Measurements from ENCODE around the gene SLC22A17.

The SLC22A17 gene

DNA sequence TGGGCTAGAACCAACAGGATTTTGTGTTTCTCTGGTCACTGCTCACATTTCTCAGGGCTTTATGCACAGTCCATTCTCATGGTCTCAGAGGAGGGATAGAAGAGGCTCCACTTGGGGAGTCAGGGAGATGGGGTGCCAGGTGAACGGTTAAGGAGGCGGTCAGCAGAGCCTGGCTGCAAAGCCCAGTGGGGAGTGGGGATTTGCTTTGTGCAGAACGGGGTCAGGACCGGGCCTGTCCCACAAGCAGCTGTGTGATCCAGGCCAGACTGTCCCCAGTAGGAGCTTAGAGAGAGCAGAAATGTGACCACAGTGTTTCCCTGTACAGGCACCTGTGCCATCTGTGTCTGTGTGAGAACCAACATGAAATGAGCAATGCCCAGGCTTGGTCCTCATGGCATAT, 28.3 kb upstream of the SLC22A17 start:
- DNase-seq: no peak

DNA sequence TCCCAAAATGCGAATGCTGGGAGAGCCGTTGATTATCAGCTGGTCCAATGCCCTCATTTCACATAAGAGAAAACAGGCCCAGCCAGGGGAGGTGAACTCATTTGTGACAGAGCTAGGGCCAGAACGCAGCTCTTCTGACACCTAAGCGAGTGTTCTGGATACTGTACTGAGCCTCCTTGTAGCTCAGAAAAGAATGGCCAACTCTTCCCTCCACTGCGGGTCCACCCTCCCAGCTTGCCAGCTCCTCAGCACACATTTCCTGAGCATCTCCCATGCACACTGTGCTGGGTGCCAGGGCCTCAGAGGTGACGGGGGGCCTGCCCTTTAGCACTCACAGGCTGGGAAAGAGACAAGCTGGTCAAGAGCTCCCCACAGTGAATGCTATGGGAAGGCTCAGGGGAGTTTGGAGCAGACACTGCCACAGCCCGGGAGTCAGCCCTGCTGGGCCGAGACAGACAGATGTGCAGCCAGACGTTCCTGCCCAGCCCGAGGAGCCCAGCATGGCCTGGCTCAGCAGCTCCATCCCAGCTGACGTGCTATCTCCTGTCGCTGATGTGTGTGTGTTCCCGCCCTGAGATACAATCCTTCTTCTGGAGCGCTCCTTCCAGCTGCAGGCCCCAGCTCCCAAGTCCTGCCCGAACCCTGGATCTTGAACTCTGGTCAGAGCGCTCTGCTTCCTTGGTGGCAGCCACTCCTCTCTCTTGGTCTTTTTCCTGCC, 27.7 kb upstream of the SLC22A17 start:
- no peak for DNase-seq

DNA sequence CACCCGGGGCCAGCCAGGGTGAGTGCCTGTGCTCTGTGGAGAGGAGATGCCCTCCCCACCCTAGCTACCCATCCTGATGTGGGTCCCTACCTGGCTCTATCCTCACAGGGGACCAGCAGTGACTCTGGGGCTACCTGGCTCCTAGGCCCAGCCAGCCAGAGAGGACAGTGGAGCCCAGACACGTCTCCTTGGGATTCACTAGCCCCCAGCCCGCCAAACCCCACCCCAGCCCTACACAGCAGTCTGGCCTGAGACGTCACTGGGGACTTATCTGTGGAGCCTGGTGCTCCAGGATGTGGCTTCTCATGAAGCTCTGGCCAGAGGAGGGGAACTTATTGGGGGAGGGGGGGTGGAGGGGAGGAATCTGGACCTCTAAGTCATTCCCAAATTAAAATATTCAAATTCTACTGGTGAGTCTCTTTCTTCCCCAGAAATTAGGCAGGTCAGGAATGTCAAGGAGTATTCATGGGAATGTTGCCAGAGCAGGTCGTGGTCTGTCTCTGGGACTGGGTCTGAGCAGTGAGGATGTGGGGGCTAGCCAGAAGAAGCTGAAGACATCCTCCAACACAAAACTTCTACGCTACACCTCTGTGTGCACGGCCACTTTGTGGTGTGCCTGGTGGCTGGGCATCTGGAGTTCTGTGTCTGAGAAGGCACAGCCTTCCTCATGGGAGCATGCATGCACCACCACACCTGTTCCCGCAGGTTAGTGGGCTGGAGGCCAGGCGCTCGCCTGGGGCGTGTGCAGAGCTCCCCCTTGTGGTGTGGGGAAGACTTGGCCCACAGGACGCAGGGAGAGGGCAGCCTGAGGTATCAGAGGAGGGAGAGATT, 26.9 kb upstream of the SLC22A17 start:
- peak; percentile 100 for DNase-seq

DNA sequence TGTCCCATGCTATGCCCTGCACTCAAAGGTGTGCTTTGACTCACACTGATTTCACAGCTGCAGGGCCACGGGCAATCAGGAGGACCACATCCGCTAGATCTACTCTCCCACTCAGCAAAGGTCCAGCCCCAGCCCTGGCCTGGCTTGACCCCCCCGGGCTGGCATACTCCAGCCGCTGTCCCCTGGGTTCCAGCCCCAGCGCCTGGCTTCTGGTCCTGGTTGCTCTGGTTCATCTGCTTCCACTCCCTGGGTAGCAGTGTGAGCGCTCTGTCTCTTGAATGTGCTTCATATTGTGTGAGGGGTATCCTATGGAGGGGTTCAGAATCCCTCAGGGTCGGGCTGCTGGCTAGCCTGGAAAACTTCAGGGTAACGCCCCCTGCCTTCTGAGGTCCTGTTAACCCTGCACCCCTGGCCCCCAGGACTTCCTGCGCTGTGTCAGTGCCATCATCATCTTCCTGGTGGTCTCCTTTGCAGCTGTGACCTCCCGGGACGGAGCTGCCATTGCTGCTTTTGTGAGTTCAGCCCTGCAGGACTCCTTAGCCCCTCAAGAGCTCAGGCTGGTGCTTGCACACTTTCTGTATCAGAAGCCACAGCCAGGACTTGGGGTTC, 26.0 kb upstream of the SLC22A17 start:
- no peak for DNase-seq

DNA sequence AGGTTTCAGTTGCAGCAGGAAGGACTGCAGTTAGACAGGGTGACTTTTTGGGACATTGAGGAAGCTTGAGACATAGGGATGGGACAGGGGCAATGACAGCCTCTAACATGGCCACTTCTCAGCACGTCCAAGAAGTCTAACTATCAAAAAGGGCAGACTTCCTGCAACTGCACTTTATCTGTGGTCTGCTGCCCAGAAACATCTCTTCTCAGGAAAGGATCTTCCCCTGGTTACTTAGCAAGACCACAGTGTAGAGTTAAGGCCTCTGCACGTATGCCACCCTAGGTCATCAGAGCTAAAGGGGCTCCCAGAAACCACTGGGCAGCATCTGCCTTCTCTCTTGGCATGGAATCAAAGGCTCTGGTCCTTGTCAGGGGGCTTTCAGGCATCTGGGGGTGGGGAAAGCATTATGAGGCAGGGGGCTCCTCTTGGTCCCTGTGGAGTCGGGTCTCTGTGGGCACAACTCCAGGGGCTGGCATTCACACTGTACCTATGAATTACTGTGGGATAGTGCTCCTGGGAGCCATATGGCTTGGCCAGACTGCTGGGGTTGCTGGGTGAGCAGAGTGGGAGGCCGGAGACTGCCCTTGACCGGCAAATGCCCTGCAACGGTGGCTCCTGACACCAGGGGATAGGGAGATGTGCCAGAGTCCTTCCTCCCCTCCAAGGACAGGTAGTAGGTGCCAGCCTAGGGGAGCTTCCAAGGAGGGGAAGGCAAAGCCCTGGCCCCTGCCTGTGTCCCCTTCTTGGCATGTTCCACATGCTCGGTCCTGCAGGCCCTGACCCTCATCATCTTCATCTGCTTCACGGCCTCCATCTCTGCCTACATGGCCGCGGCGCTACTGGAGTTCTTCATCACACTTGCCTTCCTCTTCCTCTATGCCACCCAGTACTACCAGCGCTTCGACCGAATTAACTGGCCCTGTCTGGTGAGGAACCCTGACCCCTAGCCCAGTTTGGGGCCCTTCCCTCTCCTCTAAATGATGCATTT, 25.2 kb upstream of the SLC22A17 start:
- DNase-seq: no peak

DNA sequence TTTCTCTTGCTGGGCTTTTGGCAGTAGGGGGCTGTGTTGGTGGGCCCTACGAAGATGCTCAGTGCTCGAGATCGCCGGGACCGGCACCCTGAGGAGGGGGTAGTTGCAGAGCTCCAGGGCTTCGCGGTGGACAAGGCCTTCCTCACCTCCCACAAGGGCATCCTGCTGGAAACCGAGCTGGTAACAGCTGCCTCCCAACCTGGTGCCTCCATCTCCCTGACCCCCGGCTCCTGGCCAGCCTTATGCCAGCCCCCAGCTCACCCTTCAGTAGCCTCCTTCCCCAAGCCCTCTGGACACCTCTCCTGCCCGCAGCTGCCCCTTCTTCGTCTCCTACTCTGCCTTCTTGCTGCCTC, 24.5 kb upstream of the SLC22A17 start:
- no peak for DNase-seq

DNA sequence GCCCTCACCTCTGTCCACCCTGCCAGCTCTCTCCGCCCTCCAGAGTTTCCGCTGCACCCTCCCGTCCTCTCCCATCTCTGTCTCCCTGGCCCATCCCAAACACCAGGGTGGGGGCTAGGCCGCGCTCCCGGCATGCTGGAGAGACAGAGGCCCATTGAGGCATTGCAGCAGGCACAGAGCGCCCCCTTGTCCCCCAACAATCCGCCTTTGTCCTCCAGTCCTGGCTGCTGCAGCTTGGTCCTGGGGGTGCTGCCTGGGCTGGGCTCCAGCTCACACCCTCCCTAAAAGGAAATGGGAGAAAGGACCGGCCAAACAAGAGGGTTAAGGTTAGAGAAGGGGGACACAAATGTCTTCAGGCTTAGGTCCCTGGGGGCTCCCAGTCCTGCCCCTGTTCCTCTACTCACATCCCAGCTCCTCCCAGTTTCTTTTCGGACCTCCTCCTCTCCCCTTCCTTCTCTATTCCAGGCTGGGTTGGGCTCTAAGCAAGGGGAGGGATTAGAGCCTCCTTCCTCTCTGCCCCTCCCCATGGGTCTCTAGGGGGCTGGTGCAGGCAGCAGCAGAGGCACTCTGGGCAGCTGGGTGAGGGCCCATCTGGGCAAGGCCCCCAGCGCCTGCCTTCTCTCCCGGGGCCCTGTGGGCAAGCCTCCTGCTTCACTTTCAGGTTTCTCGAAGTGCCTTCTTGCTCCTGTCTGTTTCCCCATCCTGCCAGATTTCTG, 24.0 kb upstream of the SLC22A17 start, which contains the start of gene CMTM5:
TSS of gene CMTM5 (plus strand) at position 565 of the 716 bp plus-strand sequence. CDS start 206 bp downstream, outside the sequence.
- no peak for DNase-seq

DNA sequence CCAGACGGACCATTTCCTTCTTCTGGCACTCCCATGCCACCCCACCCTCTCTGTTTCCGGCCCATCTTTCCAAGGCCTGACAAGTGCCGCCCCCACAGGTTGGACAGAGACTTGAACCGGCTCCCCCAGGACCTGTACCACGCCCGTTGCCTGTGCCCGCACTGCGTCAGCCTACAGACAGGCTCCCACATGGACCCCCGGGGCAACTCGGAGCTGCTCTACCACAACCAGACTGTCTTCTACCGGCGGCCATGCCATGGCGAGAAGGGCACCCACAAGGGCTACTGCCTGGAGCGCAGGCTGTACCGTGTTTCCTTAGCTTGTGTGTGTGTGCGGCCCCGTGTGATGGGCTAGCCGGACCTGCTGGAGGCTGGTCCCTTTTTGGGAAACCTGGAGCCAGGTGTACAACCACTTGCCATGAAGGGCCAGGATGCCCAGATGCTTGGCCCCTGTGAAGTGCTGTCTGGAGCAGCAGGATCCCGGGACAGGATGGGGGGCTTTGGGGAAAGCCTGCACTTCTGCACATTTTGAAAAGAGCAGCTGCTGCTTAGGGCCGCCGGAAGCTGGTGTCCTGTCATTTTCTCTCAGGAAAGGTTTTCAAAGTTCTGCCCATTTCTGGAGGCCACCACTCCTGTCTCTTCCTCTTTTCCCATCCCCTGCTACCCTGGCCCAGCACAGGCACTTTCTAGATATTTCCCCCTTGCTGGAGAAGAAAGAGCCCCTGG, 23.0 kb upstream of the SLC22A17 start:
- DNase-seq: no peak

DNA sequence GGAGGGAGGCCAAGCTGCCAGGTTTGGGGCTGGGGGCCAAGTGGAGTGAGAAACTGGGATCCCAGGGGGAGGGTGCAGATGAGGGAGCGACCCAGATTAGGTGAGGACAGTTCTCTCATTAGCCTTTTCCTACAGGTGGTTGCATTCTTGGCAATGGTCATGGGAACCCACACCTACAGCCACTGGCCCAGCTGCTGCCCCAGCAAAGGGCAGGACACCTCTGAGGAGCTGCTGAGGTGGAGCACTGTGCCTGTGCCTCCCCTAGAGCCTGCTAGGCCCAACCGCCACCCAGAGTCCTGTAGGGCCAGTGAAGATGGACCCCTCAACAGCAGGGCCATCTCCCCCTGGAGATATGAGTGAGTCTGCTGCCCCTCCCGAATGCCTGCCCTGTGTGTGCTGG, 20.4 kb upstream of the SLC22A17 start:
- no peak for DNase-seq

DNA sequence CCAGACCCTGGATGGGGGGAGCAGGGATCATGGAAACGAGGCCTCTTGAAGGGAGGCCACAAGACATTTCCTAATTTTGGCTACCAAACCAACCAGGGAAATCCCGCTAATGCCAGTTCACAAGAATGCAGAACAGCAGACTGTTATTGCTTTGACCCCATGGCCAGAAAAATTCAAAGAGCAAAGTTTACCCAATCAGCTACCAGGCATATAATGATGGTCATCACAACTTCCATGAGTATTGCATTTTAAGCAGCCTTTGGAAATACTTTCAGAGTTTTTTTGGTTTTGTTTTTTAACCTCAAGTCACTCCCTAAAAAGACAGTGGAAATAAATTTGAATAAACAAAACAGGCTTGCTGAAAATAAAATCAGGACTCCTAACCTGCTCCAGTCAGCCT, 19.8 kb upstream of the SLC22A17 start, which contains the start of gene IL25:
TSS of gene IL25 (plus strand) at position 301 of the 400 bp plus-strand sequence.
- DNase-seq: no peak

DNA sequence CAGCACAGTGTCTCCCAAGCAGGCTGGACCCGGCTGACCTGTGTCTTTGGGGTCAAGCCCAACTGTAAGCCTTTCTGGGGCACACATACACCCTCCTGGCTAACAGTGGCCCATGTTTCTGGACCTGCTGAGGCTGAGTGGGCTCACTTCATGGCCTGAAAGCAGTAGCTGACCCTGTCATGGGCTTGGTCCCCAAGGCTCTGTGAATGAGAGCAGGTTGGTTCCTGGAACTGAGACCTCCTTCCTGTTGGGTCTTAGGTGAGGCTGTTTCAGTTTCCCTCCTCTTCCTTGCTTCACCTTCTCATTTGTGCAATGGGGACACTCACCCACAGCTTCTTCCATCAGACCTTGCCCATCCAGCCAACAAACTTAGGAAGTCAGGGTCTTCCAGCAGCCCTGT, 19.2 kb upstream of the SLC22A17 start:
- DNase-seq: no peak

DNA sequence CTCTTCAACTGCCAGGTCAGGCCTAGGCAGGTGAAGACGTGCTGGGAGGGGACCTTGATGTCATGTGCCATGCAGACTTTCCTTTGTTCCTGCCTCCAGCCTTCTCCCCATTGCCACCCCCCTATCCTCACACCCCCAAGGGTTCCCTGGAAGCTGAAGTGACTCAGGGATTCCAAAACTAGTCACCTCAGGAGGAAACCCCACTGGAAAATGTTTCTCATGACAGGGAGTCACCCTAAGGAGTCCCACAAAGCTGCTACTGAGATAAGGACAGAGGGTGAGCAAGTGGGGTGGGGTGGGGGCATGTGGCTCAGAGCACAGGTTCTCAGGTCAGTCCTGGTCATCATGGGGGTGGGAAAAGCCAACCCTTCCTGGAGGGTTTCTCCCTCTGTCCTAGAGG, 17.5 kb upstream of the SLC22A17 start:
- no peak for DNase-seq

DNA sequence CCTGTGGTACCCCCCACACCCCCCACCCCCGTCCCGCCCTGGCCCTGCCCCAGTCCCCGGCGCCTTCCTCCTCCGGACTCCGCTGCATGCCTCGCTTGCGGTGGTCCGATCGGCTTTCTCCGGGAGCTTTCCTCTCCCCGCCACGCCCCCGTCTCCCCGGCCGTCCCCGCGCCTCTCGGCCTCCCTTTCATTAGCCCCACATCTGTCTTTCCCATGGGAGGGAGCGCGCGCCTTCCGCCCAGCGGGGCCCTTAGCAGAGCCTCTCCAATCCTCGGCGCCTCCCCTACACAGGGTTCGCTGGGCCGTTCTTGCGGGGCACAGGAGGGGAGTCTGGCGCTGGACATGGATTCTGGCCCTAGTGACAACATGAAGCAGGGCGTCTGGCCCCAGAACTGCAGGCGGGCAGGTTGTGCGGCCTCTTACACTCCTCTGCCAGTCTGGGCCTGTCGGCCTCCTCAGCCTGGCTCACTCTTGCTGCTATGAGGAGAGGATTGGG, 13.8 kb upstream of the SLC22A17 start:
- DNase-seq: no peak

DNA sequence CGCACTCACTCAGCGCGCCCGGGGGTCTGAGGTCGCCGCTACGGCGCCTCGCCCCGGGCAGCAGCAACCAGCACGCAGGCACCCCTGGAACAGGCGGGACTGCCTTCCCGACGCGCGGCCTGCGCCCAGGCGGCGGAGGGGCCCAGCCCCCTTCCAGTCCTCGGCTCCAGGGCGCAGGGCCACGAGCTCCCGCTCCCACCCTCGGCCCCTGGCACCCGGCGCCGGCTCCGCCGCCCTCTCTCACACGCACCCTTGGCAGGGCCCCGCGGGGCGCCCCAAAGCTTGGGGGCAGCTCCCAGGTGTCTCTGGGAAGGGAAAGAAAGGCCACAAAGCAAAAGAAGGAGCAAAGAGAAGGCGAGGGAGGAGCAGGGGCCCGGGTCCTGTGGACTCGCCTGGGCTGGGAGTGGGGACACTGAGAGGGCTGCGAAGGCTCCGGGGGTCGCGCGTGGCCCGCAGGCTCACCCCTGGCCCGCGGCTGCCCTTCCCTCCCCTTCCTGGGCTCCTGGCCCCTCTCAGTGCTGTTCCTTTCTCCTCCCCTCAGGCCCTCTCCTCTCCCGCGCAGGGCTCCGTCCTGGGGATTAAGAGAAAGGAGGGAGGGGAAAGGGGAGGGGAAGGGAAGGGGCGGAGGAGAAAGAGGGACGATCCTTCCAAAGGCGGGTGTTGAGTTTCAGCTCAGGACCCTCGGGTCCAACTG, 13.2 kb upstream of the SLC22A17 start:
- no peak for DNase-seq

DNA sequence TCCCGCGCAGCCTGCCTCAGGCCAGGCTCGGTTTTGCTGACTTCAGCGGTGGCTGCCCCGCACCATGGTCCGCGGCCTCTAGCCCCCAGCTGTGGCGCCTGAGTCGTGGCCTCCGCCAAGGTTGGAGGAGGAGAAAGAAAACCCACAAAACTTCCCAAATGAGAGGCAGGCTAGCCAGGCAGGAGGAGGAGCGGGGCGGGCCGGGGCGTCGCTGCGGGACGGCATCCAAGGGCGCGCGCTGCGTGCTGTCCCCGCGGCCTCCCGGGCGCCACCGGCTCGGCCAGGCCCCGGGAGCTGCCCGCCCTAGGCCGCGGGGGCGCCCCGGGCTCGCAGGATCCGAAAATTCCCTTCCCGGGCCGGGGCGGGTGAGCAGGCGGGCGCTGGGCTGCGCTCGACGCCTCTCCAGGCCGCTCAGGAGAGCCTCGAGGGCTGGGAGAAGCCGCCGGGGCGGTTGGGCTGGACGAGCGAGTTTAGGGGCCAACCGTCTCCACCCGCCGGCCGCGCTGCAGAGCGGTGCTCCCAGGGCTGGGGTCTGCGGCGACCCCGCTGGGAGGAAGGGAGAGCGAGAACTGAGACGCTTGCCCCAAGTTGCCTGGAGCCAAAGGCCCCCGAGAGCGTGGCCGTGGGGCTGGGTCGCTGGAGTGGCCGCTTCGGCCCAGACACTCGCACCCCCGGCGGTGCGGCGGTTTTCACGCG, 12.5 kb upstream of the SLC22A17 start, which contains the start of gene EFS:
TSS of gene EFS (minus strand) at position 137 of the 696 bp plus-strand sequence. CDS start 147 bp downstream, outside the sequence.
- DNase-seq: no peak

DNA sequence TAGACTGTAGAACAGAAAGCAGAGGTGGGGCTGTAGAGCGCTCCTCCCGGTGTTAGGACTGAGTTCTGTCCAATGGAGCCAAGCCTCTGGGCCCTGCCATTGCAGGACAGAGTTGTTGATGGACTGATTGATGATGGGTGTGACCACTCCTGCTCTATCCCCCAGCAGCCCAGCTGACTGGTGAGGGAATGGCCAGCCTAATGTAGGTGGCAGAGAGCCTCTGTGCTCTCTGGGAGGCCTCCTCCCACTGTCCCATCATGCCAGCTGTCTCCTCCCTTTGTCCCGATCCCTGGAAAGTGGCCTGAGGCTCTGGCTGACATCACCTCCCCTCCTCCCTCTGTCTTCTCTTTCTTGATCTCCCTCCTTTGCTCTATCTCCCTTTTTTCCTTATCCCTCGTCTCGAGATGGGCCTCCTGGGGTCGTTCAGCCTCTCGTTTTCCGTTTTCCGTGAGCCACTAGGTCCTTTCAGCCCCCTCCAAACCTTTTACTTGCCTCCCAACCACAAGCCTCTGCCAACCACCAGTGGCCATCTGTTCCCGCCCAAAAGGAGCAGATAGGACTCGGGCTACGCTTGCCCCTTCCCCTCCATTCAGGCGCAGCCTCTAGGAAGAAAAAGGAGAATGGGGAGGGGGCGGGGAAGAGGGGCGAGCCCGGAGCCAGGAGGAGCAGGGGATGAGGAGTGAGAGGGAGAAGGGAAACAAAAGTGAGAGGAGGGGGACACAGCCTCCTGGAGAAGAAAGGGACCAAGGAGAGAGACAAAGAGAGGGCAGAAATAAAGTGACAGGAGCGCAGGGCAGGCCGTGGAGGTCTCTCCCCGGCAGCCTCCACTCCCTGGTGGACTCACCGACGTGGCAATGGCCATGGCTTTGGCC, 11.7 kb upstream of the SLC22A17 start:
- no peak for DNase-seq

DNA sequence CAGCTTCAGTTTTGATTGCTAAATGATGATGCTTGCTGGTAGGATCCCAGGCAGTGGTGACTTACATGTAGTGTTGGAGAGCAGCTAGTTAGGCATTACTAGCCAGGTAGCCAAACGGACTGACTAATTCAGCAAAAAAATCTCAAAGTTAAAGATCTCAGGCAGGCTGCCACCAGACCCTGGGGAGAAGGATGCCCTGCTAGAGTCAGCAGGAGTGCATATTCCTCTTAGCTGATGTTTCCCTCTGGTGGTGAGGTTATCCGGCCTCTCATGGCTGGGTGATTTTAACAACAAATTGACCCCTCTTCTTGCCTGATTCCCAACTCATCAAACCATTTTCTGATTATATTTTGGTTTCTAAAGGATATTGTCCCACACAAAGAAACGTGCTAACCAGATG, 9.5 kb upstream of the SLC22A17 start:
- DNase-seq: no peak

DNA sequence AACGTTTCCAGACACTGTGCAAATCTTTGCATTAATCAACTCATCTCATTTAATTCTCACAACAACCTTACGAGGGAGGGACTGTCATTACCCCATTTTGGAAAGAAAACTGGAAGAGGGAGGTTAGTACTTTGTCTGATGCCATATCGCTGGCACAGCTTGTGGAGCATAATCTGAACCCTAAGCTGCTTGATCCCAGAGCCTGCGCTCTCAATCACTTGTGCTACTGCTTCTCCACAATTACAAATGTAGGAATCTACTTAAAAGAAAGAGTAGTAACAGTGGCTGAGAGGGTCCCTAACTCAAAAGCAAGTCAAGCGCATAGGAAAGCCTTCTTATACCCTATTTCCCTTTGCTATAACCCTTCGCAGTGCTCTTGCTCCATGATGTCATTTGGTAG, 9.1 kb upstream of the SLC22A17 start:
- no peak for DNase-seq

DNA sequence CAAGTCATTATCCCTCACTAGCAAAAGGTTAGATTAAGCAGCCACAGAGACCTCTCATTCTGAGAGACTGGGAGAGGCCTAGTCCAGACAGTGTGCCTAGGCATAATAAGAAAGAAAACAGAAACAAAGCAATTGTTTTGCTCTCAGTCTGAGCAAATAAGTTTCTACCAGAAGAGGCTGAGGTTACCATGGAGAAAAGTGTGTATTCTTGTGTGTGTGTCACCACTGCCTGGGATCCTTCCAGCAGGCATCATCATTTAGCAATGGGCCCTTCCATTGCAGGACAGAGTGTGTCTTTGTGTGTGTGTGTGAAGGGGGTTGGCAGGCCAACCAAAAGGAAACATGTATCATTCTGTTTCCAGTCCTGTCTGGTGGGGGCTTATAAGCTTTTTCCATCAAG, 8.6 kb upstream of the SLC22A17 start:
- DNase-seq: peak; percentile 46
